ENCODE data around the gene HM13.
"Not testable (repeated sequence)": the region's sequence is repeated elsewhere in the genome, so short reads cannot be mapped to it uniquely, and the experiment has no call there.

The HM13 gene

DNA sequence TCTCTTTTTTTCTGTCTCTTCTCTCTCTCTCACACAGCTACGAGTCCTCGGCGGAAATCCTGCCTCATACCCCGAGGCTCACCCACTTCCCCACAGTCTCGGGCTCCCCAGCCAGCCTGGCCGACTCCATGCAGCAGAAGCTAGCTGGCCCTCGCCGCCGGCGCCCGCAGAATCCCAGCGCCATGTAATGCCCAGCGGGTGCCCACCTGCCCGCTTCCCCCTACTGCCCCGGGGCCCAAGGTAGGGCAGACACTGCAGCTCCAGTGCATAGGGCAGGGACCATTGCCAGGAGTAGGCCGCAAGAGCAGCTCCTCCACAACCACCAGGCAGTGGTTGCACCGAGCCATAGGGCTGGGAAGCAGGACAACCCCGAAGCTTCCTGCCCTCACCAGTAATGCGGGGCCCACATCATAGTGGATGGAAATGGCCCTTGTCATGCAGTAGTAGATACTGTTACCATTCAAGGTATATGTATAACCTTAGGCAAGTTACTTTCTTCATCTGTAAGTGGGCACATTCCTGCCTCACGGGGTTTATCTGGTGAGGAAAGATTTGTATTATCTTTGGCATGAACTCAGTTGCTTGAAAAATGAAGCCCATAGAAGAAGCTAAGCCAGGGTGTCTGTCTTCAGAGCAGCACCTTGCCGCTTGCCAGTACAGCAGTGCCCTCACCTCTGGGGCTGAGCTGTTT lies 53.9 kb downstream of the HM13 start:
- DNase-seq = no peak

DNA sequence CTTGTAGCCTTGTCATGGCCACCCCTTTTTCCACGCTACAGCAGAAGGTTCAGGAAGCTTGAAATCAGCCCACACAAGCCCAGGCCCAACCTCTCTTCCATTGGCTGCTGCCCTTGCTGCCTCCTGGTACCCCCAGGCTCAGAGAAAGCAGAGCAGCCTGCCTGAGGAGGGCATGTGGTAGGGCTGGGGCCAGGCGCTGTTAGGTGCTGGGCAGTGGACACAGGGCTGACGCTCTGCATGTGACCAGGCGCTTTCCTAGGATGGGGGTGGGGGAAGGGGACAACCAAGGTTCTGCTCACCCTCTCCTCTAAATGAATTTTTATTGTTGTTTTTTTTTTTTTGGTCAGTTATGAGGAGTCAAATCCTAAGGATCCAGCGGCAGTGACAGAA lies 54.5 kb downstream of the HM13 start:
- no peak for DNase-seq

DNA sequence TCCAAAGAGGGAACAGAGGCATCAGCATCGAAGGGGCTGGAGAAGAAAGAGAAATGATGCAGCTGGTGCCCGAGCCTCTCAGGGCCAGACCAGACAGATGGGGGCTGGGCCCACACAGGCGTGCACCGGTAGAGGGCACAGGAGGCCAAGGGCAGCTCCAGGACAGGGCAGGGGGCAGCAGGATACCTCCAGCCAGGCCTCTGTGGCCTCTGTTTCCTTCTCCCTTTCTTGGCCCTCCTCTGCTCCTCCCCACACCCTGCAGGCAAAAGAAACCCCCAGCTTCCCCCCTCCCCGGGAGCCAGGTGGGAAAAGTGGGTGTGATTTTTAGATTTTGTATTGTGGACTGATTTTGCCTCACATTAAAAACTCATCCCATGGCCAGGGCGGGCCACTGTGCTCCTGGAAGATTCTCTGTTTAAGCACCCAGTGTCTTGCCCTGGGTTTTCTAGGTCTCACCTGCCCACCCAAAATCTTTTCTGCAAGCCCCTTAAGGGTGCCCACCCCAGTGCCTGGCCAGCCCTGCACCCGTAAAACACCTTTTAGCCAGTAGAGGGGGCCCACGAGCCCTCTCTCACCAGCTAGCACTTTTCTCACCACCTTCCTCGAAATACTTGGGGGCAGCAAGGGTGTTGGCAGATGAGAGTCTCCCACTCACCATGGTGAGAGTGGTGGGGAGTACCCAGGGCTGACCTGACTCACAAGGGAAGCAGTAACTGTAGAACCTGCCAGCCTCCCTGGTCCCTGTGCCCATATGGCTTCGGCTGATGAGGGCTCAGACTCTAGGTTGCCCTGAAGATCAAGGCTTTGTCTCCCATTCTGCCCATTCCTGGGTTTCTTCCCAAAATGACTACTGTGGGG lies 55.1 kb downstream of the HM13 start:
- peak; percentile 71 for DNase-seq

DNA sequence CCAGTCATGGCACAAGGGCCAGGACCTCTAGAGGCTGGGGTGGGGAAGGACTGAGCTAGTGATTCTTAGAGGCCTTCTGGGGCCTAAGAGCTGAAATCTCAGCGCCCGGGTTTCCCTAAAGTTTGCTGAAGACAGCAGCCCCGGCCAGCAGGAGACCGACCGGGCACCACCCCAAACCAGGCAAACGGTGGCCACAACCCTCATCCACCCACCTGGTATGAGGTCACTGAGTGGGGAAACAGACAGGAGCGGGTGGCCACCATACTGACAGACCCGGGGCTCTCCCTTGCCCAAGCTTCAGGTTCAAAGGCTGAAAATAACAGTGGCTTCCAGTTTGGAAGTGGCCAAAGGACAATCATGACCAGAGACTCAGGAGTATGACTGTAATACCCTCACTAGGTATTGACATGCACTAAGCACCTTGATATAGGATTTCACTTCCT lies 55.8 kb downstream of the HM13 start:
- no peak for DNase-seq

DNA sequence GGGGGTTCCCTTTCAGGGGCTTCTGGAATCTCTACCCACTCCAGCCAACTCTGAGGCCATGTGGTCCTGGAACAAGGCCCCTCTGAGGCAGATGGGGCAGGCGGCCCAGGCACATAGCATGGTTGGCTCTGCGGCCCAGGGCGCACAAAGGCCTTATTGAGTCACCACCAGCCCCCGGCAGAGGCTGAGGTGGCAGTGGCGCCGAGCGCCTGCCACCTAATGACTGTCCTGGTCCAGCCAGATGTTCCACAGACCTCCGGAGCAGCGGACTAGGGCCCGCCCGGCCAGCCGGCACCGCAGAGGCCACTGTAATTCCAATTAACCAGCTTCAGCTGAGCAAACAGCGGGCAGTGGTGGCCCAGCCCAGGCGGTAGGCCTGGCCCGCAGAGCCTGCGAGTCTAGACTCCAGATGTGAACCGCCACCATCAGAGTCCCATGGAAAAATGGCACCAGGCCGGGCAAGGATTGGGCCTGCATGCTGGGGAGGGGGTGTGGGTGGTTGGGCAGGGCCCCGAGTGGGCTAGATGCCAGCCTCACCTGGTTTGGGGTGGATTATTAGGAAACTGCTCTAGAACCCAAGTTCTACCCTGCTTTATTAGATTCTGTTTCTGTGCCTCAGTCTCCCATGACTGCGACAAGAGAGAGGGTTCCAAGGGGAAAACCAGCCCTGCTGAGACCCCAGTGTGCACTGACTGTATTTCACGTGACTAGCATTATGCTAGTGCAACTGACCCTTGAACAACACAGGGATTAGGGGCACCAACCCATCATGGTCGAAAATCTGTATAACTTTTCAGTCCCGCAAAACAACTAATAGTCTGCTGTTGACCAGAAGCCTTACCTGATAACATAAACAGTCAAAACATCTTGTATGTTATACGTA lies 56.7 kb downstream of the HM13 start:
- DNase-seq = no peak

DNA sequence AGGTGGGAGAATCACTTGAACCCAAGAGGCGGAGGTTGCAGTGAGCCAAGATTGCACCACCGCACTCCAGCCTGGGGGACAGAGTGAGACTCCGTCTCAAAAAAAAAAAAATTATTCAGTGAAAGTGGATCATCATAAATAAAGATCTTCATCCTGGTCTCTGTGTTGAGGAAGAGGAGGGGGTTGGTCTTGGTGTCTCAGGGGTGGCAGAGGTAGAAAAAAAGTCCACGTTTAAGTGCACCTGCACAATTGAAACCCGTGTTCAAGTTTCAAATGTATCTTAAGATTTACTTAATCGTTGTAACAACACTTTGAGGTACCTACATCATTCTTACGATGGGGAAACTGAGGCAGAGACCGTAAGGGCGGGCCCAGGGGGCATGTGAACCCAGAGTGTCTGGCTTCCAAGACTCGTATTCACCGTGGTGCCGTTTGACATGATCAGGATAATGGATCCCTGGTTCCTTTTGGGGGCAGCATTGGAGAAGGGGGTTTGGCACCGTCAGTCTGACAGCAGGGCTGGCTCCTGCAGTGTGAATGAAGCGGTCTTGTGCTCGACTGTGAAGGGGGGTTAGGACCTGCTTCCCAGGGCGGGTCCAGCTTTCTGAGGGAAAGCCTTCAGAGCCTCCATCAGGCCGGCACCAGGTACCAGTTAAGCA lies 57.9 kb downstream of the HM13 start:
- DNase-seq = no peak

DNA sequence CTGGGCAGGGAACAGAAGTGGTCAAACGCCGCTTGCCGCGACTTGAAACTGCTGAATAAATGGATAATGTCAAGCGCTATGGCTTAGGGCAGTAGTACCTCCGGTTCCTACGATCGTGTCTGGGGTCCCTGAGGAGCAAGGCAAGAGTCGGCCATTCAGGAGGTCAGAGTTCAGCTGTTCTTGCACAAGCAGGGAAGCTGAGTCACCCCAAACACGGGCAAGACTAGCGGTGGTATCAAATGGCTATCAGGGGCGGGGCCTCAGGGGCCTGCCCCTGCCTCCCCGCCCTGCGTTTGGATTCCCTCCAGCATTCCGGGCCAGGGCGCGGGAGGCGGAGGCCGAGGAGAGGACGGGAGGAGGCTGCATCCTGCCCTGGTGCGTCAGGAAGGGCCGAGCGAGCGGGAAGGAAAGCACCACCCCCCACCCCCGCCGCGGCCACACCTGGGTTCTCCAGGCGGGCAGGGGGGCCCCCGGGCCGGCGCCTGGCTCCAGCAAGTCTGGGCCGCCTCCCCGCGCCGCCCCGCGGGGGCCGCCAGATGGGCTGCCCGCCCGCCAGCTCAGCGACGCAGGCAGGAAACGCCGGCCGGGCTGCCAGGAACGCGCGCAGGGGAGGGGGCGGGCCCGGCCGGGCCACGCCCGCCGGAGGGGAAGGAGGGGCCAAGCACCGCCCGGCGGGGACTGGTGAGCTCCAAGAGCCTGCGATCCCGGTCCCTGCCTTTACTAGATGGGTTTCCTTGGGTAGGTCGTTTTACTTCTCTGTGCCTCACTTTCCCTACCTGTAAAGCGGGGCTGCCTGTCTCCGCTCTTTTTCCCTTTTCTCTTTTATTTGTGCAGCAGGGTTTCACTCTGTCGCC lies 58.7 kb downstream of the HM13 start:
- DNase-seq = peak; percentile 98

DNA sequence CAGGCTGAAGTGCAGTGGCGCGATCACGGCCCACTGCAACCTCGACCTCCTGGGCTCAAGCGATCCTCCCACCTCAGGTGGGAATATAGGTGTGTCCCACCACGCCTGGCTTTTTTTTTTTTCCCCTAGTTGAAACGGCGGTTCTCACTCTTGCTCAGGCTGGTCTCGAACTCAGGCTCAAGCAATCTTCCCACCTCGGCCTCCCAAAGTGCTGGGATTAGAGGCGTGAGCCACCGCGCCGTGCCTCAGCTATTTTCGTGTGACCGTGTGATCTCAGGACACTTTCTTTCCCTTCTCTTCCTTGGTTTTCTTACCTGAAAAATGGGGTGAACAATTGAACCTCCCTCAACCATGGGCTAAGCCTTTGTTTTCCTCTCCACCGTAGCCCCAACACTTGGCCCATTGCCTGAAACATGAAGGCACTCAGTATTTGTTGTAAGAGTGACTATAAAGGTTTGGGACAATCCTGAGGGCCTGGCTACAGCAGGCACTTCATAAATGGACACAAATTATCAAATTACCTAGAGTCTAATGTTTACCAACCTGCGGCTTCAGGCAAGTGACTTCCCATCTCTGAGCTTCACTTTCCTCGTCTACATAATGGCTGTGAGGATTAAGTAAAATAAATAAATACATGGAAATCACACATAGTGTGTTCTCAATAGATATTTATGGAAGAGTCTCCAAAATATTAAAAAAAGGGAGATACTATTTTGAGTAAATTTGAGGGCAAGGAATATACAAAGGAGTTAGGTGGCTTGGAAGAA lies 59.5 kb downstream of the HM13 start:
- DNase-seq = no peak

DNA sequence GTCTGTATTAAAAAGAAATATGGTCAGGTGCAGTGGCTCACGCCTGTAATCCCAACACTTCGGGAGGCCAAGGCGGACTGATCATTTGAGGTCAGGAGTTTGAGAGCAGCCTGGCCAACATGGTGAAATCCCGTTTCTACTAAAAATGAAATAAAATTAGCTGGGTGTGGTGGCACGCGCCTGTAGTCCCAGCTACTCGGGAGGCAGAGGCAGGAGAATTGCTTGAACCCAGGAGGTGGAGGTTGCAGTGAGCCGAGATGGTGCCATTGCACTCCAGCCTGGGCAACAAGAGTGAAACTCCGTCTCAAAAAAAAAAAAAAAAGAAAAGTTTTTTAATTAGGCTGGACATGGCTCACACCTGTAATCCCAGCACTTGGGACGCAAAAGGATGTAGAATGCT lies 60.7 kb downstream of the HM13 start:
- not testable (repeated sequence) for DNase-seq

DNA sequence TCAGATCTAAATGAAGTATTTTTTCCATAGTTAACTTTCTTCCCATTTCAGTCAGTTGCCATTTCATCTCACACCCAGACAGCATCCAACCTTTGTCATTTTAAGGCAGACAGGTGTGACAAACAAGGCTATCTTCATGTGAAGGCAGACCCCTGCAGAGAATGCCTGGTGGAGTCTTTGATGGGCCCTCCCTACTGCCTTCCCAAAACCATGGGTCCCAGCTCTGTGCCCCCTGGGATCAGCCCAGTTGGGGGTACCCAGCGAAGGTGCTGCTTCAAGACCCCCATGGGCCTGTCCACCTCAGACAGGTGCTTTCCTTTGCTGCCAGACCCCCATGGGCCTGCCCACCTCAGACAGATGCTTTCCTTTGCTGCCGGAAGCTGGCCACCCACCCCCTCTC lies 62.5 kb downstream of the HM13 start:
- DNase-seq = no peak

DNA sequence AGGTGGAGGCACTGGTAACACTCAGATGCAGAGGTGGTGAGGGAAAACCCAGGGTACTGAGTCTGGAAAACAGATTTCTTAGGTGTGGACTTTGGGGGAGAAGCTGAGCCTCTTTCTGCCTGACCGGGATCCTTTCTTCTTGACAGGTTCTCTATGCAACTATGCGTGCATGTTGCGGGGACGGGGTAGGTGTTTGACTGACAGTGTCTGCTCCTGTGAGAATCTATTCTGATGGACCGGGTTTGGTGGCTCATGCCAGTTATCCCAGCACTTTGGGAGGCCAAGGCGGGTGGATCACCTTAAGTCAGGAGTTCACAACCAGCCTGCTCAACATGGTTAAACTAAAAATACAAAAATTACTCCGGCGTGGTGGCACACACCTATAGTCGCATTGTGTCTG lies 63.0 kb downstream of the HM13 start:
- DNase-seq = no peak

DNA sequence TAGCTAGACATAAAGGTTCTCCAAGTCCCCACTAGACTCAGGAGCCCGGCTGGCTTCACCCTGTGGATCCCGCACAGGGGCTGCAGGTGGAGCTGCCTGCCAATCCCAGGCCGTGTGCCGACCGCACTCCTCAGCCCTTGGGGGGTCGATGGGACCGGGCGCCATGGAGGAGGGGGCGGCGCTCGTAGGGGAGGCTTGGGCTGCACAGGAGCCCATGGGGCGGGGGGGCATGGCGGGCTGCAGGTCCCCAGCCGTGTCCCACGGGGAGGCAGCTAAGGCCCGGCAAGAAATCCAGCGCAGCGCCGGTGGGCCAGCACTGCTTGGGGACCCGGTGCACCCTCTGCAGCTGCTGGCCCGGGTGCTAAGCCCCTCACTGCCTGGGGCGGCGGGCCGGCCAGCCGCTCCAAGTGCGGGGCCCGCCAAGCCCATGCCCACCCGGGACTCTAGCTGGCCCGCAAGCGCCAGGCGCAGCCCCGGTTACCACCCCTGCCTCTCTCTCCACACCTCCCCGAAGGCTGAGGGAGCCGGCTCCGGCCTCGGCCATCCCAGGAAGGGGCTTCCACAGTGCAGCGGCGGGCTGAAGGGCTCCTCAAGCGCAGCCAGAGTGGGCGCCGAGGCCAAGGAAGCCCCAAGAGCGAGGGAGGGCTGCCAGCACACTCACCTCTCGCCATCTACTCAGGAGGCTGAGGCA lies 64.4 kb downstream of the HM13 start:
- DNase-seq = no peak

DNA sequence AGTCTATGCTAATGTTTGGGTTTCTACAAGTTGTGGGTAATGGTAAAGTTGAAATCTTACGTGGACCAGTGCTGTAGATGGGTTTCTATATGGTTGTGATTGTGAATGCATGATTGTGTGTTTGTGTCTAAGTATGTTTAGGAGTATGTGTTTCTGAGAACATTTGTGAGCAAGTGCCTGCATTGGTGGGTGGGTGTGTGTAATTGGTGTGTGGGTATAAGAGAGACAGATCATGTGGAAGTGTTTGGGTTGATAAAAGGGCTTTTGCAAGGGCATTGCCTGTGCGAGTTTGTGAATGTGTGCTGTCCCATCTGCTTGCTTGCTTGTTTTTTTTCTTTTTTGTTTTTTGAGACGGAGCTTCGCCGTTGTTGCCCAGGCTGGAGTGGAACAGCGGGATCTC lies 65.0 kb downstream of the HM13 start:
- DNase-seq = no peak

DNA sequence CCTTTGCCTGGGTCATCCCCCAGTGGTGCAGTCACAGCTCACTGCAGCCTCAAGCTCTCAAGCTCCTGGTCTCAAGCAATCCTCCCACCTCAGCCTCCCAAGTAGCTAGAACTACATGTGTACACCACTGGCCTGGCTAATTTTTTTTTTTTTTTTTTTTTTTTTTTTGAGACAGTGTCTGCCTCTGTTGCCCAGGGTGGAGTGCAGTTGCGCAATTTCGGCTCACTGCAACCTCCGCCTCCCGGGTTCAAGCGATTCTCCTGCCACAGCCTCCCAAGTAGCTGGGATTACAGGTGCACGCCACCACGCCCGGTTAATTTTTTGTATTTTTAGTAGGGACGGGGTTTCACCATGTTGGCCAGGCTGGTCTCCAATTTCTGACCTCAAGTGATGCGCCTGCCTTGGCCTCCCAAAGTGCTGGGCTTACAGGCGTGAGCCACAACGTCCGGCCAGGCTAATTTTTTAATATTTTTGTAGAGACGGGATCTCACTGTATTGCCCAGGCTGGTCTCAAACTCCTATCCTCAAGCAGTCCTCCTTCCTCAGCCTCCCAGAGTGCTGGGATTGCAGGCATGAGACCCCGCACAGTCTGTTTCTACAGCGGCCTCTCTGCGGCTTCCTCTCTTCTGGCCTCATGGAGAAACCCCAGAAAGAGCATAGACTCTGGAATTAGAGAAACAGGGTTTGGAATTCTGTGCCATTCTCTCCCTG lies 65.9 kb downstream of the HM13 start:
- DNase-seq = not testable (repeated sequence)

DNA sequence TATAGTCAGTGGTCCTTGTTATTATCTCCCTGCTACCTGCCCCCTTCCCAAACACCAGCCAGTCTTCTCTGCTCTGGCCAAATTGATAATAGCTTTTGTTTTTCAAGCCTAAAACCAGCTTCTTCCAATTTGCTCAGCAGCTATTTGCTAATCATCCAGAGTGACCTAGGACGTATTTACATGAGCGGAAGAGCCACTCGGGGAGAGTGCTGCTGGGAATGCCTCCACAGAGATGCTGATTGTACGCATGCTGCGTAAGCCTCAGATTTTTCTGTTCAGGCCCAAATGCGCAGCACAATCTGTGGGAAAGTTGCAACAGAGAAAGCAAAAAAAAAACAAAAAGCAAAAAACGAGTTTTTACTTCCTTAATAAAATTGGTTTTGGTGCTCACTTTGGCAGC lies 66.5 kb downstream of the HM13 start:
- no peak for DNase-seq

DNA sequence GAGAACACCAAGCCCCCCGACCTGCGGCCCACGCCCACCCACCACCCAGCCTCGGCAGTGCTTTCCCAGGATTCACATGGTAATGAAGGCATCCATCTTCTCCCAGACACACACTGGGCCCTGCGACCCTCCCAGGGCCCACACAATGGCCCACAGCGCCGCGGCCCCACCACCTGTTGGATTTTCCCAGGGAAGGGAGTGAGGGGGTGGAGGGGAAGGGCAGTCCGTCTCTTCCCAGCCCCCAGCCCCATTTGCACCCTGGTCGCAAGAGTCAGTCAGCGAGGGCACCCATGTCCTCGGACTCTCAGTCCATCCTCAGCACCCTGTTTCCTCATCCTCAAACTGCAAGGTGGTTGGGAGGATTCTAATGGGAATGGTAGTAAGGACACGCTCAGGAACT lies 67.1 kb downstream of the HM13 start:
- DNase-seq = no peak

DNA sequence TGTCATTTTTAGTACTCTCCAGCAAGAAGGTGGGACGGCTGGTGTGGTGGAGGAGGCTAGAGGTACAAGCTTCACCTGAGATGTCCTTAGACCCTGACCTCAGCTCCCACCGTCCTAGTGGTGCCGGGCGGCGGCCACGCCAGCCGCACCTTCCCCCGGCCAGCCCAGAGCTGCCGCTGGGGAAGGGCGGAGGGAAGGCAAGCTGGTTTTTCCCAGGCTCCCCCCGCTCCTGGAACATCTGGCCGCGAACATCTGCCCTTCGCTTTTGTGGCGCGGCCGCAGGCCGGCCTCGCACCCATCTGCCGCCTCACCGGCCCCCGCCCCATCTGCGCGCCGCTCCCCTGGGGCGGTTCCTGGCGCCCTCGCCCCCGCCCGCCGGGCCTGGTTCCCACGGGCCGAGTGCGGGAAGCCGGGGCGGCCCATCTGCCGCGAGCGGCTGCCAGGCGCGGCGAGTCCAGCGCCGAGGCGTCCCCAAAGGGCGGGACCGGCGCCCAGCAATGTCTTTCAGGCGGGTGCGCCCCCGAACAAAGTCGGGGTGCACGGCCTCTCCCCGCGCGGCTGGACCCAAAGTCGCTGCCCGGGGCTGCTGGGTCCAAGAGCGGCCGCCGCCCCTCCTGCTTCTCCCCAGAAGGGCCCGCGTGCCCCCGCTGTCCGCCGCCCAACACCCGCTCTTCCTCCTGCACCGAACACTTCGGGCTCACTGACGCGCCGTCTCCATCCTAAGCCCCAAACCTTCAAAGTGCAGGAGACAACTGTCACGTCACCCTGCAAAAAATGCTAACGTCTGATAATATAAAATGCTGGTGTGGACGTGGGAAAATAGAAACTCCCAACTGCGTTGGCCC lies 73.5 kb downstream of the HM13 start:
- DNase-seq = no peak

DNA sequence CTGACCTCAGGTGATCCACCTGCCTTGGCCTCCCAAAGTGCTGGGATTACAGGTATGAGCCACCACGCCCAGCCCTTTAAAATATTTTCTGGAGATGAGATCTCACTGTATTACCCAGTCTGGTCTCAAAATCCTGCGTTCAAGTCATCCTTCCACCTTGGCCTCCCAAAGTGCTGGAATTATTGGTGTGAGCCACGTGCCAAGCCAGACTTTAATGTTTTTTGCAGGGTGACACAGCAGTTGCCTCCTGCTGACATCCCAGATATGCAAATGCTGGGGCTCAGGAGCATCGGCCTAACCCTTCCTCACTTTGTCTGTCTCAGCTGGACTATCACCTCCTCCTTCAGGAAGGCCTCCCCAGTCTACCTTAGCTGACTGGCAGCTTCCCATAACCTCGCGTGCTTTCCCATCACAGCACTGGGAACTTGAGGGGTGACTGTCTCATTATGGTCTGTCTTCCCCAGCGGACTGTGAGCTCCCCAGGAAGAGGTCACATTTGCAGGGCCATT lies 76.5 kb downstream of the HM13 start:
- no peak for DNase-seq

All from OCI-M1 (cell line).